ENCODE measurements around the gene WSCD2.

Gene WSCD2

DNA sequence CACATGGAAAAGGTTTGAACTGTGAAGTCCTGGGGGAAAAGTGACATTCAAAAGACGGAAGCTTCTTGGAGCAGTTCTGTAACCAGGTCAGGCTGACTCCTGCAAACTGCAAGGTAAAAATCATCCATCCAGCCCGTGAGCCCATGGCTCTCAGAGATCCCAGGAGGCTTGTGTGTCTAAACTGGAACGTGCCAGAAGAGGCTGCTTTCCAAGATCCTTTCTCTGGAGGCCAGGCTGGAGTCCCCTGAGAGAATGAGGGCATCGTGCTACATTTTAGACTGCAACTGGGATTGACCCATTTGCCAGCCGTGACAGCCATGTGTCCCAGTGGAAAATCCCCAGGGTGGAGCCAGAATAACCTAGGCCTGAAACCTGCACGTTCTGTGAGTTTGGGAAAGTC, 7.8 kb upstream of the WSCD2 start:
- H3K27ac ChIP-seq = no peak overlapping the region
- no peak for TF ChIP-seq ZFX (IDR thresholded peaks at IDR 0.05)

DNA sequence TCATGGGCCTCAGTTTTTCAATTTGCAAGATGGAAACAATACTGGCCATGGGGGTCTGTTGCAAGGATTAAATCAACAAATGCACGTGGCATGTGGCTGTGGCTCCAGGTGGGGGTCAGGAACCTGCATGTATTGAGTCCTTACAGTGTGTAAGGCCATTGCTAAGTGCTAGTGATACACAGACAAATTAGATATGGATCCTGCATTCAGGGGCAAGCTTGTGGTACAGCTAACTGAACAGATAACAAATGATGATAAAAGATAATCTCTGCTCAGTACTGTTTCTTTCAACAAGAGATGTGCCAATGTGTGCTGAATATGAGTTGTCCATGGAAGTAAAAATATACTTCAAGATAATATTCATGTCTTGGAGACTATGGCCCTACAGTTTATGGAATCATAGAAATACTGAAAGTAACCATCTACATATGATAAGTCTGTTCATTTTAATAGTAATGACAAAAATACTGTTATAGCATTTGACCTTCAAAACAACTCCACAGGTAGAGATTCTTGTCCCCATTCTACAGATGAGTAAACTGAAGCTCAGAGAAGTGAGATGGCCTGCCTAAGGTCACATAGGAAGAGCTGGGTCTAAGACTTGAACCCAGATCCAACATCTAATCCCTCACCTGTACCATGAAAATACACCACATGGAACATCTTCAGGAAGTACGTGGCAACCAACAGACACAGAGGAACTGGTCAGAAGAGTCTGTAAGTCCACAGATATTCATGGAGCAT, 7.2 kb upstream of the WSCD2 start:
- no peak overlapping the region for H3K27ac ChIP-seq
- TF ChIP-seq, protein P1, sequence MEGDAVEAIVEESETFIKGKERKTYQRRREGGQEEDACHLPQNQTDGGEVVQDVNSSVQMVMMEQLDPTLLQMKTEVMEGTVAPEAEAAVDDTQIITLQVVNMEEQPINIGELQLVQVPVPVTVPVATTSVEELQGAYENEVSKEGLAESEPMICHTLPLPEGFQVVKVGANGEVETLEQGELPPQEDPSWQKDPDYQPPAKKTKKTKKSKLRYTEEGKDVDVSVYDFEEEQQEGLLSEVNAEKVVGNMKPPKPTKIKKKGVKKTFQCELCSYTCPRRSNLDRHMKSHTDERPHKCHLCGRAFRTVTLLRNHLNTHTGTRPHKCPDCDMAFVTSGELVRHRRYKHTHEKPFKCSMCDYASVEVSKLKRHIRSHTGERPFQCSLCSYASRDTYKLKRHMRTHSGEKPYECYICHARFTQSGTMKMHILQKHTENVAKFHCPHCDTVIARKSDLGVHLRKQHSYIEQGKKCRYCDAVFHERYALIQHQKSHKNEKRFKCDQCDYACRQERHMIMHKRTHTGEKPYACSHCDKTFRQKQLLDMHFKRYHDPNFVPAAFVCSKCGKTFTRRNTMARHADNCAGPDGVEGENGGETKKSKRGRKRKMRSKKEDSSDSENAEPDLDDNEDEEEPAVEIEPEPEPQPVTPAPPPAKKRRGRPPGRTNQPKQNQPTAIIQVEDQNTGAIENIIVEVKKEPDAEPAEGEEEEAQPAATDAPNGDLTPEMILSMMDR (conservative IDR thresholded peaks at IDR 0.05) = no peak
- no peak for TF ChIP-seq ZFX (IDR thresholded peaks at IDR 0.05)

GRCh38 chr12:108122644-108123043, 6.4 kb upstream of the WSCD2 start:
- TF ChIP-seq ZFX (IDR thresholded peaks at IDR 0.05) = no peak
- TF ChIP-seq, protein P1 (conservative IDR thresholded peaks at IDR 0.05) = no peak
- no peak overlapping the region for H3K27ac ChIP-seq

DNA sequence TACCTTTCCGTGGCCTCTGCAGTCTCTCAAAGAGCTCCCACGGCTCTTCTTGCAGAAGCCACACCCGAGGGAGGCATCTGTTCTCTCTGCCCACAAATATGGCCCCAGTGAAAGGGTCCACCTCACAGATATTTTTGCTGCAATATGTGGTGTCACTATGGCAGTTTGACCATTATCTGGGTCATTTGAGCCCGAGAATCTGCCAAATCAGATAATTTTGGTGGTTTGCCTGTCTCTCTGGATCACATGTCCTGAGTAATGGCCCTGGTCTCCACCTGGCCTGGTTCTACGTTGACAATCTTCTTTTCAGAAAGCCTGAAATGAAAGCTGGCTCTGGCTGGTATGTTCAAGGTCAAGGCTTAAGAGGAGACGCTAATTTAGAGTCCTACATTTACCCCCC, 5.7 kb upstream of the WSCD2 start:
- TF ChIP-seq, protein P1 (conservative IDR thresholded peaks at IDR 0.05) = no peak
- no peak for TF ChIP-seq ZFX (IDR thresholded peaks at IDR 0.05)
- H3K27ac ChIP-seq = no peak overlapping the region

DNA sequence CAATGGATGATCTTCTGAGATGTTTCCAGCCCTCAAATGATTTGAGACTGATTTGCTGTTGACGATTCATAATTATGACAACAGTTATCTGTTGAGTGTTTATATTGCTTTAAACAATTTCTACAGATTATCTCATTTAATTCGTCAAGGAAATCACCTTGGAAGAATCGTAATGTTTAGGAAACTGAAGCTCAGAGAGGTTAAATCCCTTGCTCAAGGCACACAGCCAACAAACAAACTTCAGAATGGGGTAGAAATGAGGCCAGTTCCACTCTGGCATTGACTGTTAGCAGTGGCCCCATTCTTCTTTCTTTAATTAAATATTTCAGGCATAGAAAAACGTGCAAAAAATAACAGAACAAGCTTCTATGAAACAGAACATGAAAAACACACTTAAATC, 4.0 kb upstream of the WSCD2 start:
- no peak overlapping the region for H3K27ac ChIP-seq
- no peak for TF ChIP-seq ZFX (IDR thresholded peaks at IDR 0.05)
- TF ChIP-seq, protein P1 (conservative IDR thresholded peaks at IDR 0.05) = no peak

DNA sequence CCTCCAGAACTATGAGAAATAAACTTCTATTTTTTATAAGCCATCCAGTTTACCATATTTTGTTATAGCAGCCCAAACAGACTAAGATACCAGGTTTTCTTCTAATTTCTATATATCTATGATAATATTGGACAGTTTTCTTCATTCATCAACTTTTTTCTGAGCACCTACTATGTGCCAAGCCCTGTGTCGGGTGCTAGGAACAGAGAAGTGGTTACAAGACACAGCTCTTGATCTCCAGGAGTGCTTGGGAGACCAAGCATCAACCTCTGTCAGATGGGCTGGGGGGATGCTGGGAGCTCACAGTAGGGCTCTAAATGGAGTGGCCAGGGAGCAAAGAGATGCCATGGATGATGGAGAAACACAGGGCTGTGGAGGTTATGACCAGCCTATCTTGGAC, 2.9 kb upstream of the WSCD2 start:
- TF ChIP-seq, protein P1 (conservative IDR thresholded peaks at IDR 0.05) = no peak
- TF ChIP-seq ZFX (IDR thresholded peaks at IDR 0.05) = no peak
- H3K27ac ChIP-seq = no peak overlapping the region

DNA sequence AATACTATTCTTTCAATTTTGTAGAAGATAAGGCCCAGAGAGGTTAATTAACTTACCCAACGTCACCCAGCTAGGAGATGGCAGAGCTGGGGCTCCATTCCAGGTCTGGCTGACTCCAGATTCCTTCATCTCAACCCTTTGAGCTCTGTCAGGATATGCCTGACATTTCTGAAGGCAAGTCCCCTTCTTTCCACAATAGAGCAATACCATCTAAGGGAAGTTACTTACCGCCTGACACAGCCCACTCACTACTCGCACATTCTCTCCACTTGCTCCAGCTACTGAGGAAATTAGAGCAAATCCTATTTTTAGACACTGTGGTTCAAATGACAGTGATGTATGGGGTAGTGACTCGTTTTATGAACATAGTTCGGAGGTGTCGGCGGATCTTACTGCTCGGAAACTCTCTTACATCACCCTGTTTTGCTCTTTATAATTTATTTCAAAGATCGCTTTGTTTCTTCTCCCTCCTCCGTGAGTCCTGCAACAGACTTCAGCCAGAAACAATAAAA, 2.0 kb upstream of the WSCD2 start:
- TF ChIP-seq, protein P1 (conservative IDR thresholded peaks at IDR 0.05) = no peak
- no peak for TF ChIP-seq ZFX (IDR thresholded peaks at IDR 0.05)
- H3K27ac ChIP-seq = no peak overlapping the region

GRCh38 chr12:108127654-108128053, 1.4 kb upstream of the WSCD2 start:
- TF ChIP-seq, protein P1 (conservative IDR thresholded peaks at IDR 0.05) = no peak
- no peak for TF ChIP-seq ZFX (IDR thresholded peaks at IDR 0.05)
- H3K27ac ChIP-seq = no peak overlapping the region

Data from C4-2B (cell line).